NCI-H2227 (cell line): ENCODE data around the gene CCNO.

ENCODE experiments used
- DNase-seq: peaks from one replicate; lab custom pipeline; 2025; ENCODE audit not compliant: unreplicated experiment; lab: John Stamatoyannopoulos, UW

Gene CCNO

GRCh38 chr5:55223812-55224240, 9.6 kb downstream of the CCNO start:
- no peak for DNase-seq

GRCh38 chr5:55222985-55223811, 10.2 kb downstream of the CCNO start:
- no peak for DNase-seq

- no peak for DNase-seq
Observed at GRCh38 chr5:55222092-55222984, 11.1 kb downstream of the CCNO start.

- DNase-seq = no peak
Observed at GRCh38 chr5:55220433-55221185, 12.8 kb downstream of the CCNO start.

- DNase-seq = no peak
Observed at GRCh38 chr5:55219770-55220169, 13.6 kb downstream of the CCNO start.

GRCh38 chr5:55218967-55219366, 14.4 kb downstream of the CCNO start:
- DNase-seq = no peak

- no peak for DNase-seq
Observed at GRCh38 chr5:55211184-55211874, 22.1 kb downstream of the CCNO start.

- no peak for DNase-seq
Observed at GRCh38 chr5:55205001-55205400, 28.4 kb downstream of the CCNO start.

- DNase-seq = no peak
Observed at GRCh38 chr5:55191165-55191564, 42.2 kb downstream of the CCNO start.

GRCh38 chr5:55188656-55189540, 44.5 kb downstream of the CCNO start:
- DNase-seq = no peak

- no peak for DNase-seq
Observed at GRCh38 chr5:55187370-55187769, 46.0 kb downstream of the CCNO start.
